ENCODE results near the gene KRTAP3-2. TPM values are rescaled to one million over a fixed set of nuclear protein-coding genes. Genes with fewer than 3 reads are reported as not detected.

Gene KRTAP3-2
- total RNA-seq, 1 donor from 2014 or later: not detected

- Mint-ChIP-seq H3K27ac (no peak overlapping the region), H3K4me3 (no peak overlapping the region), H3K27me3 (no peaks in the 10 kb centered on the region), H3K36me3 (no peaks in the 10 kb centered on the region), H3K9me3 (no peaks in the 10 kb centered on the region), H3K4me1 (ENCODE audit: unreplicated experiment) (peaks cover 19% of the 10 kb centered on the region)
- no peak for DNase-seq (ENCODE audit: extremely low spot score, unreplicated experiment)
- TF ChIP-seq CTCF (conservative IDR thresholded peaks at IDR 0.05): no peak
These were observed 18.6 kb downstream of the KRTAP3-2 start for GRCh38 chr17:40981115-40981514.

- H3K27me3 Mint-ChIP-seq: no peaks in the 10 kb centered on the region
- H3K4me3 Mint-ChIP-seq: no peak overlapping the region
- no peak for DNase-seq (ENCODE audit: extremely low spot score, unreplicated experiment)
These were observed 19.1 kb downstream of the KRTAP3-2 start for GRCh38 chr17:40980596-40980995.

GRCh38 chr17:40980117-40980516 lies 19.6 kb downstream of the KRTAP3-2 start:
- Mint-ChIP-seq H3K4me1 (ENCODE audit: unreplicated experiment) (peaks cover 19% of the 10 kb centered on the region), H3K27ac (peak overlapping the region; percentile 11), H3K4me3 (no peak overlapping the region), H3K36me3 (no peaks in the 10 kb centered on the region), H3K27me3 (no peaks in the 10 kb centered on the region), H3K9me3 (no peaks in the 10 kb centered on the region)
- TF ChIP-seq CTCF (conservative IDR thresholded peaks at IDR 0.05): no peak
- no peak for DNase-seq (ENCODE audit: extremely low spot score, unreplicated experiment)

More at GRCh38 chr17:40980596-40980995, 19.1 kb downstream of the KRTAP3-2 start:
- H3K9me3 Mint-ChIP-seq: no peaks in the 10 kb centered on the region
- no peak for TF ChIP-seq CTCF (conservative IDR thresholded peaks at IDR 0.05)
- no peaks in the 10 kb centered on the region for H3K36me3 Mint-ChIP-seq
- H3K27ac Mint-ChIP-seq: peak overlapping the region; percentile 11
- H3K4me1 Mint-ChIP-seq (ENCODE audit: unreplicated experiment): peaks cover 19% of the 10 kb centered on the region

GRCh38 chr17:40978575-40979151 lies 21.0 kb downstream of the KRTAP3-2 start:
- no peak for DNase-seq (ENCODE audit: extremely low spot score, unreplicated experiment)
- Mint-ChIP-seq H3K4me3 (no peak overlapping the region), H3K36me3 (no peaks in the 10 kb centered on the region), H3K27me3 (no peaks in the 10 kb centered on the region), H3K27ac (no peak overlapping the region), H3K4me1 (ENCODE audit: unreplicated experiment) (peaks cover 19% of the 10 kb centered on the region), H3K9me3 (no peaks in the 10 kb centered on the region)
- TF ChIP-seq CTCF (conservative IDR thresholded peaks at IDR 0.05): no peak

- H3K27me3 Mint-ChIP-seq: no peaks in the 10 kb centered on the region
- no peak for DNase-seq (ENCODE audit: extremely low spot score, unreplicated experiment)
- TF ChIP-seq CTCF (conservative IDR thresholded peaks at IDR 0.05): no peak
- H3K9me3 Mint-ChIP-seq: no peaks in the 10 kb centered on the region
- H3K4me1 Mint-ChIP-seq (ENCODE audit: unreplicated experiment): peaks cover 12% of the 10 kb centered on the region
- no peak overlapping the region for H3K4me3 Mint-ChIP-seq
- no peaks in the 10 kb centered on the region for H3K36me3 Mint-ChIP-seq
- no peak overlapping the region for H3K27ac Mint-ChIP-seq
These were observed 24.2 kb downstream of the KRTAP3-2 start for GRCh38 chr17:40975516-40975915.

GRCh38 chr17:40974366-40974765 lies 25.3 kb downstream of the KRTAP3-2 start:
- TF ChIP-seq CTCF (conservative IDR thresholded peaks at IDR 0.05): no peak
- H3K9me3 Mint-ChIP-seq: no peaks in the 10 kb centered on the region
- no peaks in the 10 kb centered on the region for H3K36me3 Mint-ChIP-seq
- no peak overlapping the region for H3K27ac Mint-ChIP-seq
- no peaks in the 10 kb centered on the region for H3K27me3 Mint-ChIP-seq
- no peak for DNase-seq (ENCODE audit: extremely low spot score, unreplicated experiment)
- H3K4me3 Mint-ChIP-seq: no peak overlapping the region
- peaks cover 7% of the 10 kb centered on the region for H3K4me1 Mint-ChIP-seq (ENCODE audit: unreplicated experiment)

Data from type B pancreatic cell (in vitro differentiated cells).